GM19395 (cell line): ENCODE results near the gene ZNF536.
"Not testable (repeated sequence)": the region's sequence is repeated elsewhere in the genome, so short reads cannot be mapped to it uniquely, and the experiment has no call there.

ENCODE experiments used
- ATAC-seq: cut with Tn5 transposase; IDR thresholded peaks from one replicate; pipeline ENCODE4 v1.9.1; 2021; ENCODE audit warnings: mild to moderate bottlenecking, moderate library complexity; ENCODE audit not compliant: unreplicated experiment

ZNF536 gene

GRCh38 chr19:30408734-30409301 is 36.6 kb downstream of the ZNF536 start:
- ATAC-seq = no peak

- no peak for ATAC-seq
Measured at GRCh38 chr19:30411714-30412113, 39.5 kb downstream of the ZNF536 start.

GRCh38 chr19:30416375-30416774 is 44.2 kb downstream of the ZNF536 start:
- ATAC-seq = no peak

GRCh38 chr19:30417166-30417565 is 45.0 kb downstream of the ZNF536 start:
- ATAC-seq = not testable (repeated sequence)

- no peak for ATAC-seq
Measured at GRCh38 chr19:30419568-30420180, 47.5 kb downstream of the ZNF536 start.

- no peak for ATAC-seq
Measured at GRCh38 chr19:30420316-30420715, 48.1 kb downstream of the ZNF536 start.

GRCh38 chr19:30420881-30421280 is 48.7 kb downstream of the ZNF536 start:
- no peak for ATAC-seq

- no peak for ATAC-seq
Measured at GRCh38 chr19:30421571-30421970, 49.4 kb downstream of the ZNF536 start.

GRCh38 chr19:30423481-30423880 is 51.3 kb downstream of the ZNF536 start:
- no peak for ATAC-seq

- ATAC-seq = no peak
Measured at GRCh38 chr19:30425885-30426838, 54.0 kb downstream of the ZNF536 start.

- ATAC-seq = no peak
Measured at GRCh38 chr19:30426864-30427263, 54.7 kb downstream of the ZNF536 start.

GRCh38 chr19:30428092-30428680 is 56.0 kb downstream of the ZNF536 start:
- ATAC-seq = no peak

GRCh38 chr19:30428844-30429243 is 56.7 kb downstream of the ZNF536 start:
- ATAC-seq = no peak

- no peak for ATAC-seq
Measured at GRCh38 chr19:30430206-30430734, 58.1 kb downstream of the ZNF536 start.

GRCh38 chr19:30431591-30431990 is 59.4 kb downstream of the ZNF536 start:
- no peak for ATAC-seq

GRCh38 chr19:30434797-30435594 is 62.8 kb downstream of the ZNF536 start:
- ATAC-seq = no peak

- ATAC-seq = no peak
Measured at GRCh38 chr19:30437869-30438268, 65.7 kb downstream of the ZNF536 start.

- ATAC-seq = no peak
Measured at GRCh38 chr19:30439310-30439709, 67.1 kb downstream of the ZNF536 start.

GRCh38 chr19:30441011-30441410 is 68.8 kb downstream of the ZNF536 start:
- ATAC-seq = no peak

- ATAC-seq = no peak
Measured at GRCh38 chr19:30442674-30443073, 70.5 kb downstream of the ZNF536 start.
